Panc1 (cell line): ENCODE measurements around the gene SLC38A4. TPM values are rescaled to one million over a fixed set of nuclear protein-coding genes. Genes with fewer than 3 reads are reported as not detected.
"Not testable (repeated sequence)": the region's sequence is repeated elsewhere in the genome, so short reads cannot be mapped to it uniquely, and the experiment has no call there.

Source experiments
- ATAC-seq: fragments of 200-7000 bp; cut with Tn5 transposase; 2 replicates; pipeline ENCODE4 v1.9.1; 2020; ENCODE audit warnings: mild to moderate bottlenecking, moderate library complexity
- BruUV-seq: library from RNA; stranded (reverse); fragments of 400-500 nt; replicated peaks from 2 replicates; lab custom pipeline; 2021; lab: Mats Ljungman, UMichigan
- CTCF ChIA-PET: fragments of 300-600 bp; sonication (Branson Sonifier 250); formaldehyde crosslinking; loops from one replicate; lab custom pipeline; 2022; ENCODE audit warnings: antibody characterized with exemption; lab: Charles Lee
- POLR2A ChIA-PET: fragments of 300-600 bp; sonication (Branson Sonifier 250); formaldehyde crosslinking; loops from one replicate; lab custom pipeline; 2022; ENCODE audit warnings: antibody characterized with exemption; lab: Charles Lee
- DNase-seq: peaks from one replicate; pipeline ENCODE4 v3.0.0-alpha.2; 2010; ENCODE audit warnings: low read depth, low spot score
- H3K27ac ChIP-seq: 2 replicates; pipeline ENCODE4 v1.5.1; 2011; ENCODE audit warnings: mild to moderate bottlenecking, low read length, inconsistent platforms
- H3K27me3 ChIP-seq: fragments of 200-500 bp; sonication (Bioruptor generic); 2 replicates; pipeline ENCODE4 v1.6.0; 2014; ENCODE audit warnings: low read length, inconsistent platforms; ENCODE audit not compliant: control insufficient read depth, insufficient read depth
- H3K36me3 ChIP-seq: fragments of 200-500 bp; sonication (Bioruptor generic); 2 replicates; pipeline ENCODE4 v1.5.1; 2014; ENCODE audit warnings: inconsistent platforms, mild to moderate bottlenecking, low read length, moderate library complexity; ENCODE audit not compliant: control insufficient read depth, insufficient read depth
- H3K4me1 ChIP-seq: 2 replicates; pipeline ENCODE4 v1.5.1; 2011; ENCODE audit warnings: inconsistent platforms, mild to moderate bottlenecking, low read length, moderate library complexity; ENCODE audit not compliant: control insufficient read depth, insufficient read depth
- H3K4me3 ChIP-seq, 2 experiments: 2 replicates each; pipeline ENCODE4 v1.5.1; 2011 to 2012; ENCODE audit warnings: low read depth in 2 of 2, low read length in 2 of 2, mild to moderate bottlenecking in 2 of 2, inconsistent platforms in 1 of 2, moderate library complexity in 1 of 2
- H3K9me3 ChIP-seq: fragments of 200-500 bp; sonication (Bioruptor generic); 2 replicates; pipeline ENCODE4 v1.5.1; 2014; ENCODE audit warnings: low read depth, mild to moderate bottlenecking, inconsistent platforms, low read length, moderate library complexity; ENCODE audit not compliant: control insufficient read depth, insufficient read depth
- POLR2AphosphoS5 ChIP-seq: IDR thresholded peaks from 2 replicates; pipeline ENCODE4 v1.6.1; 2012; ENCODE audit warnings: mild to moderate bottlenecking, low read depth, low read length, moderate library complexity
- SIN3A ChIP-seq: IDR thresholded peaks from 2 replicates; pipeline ENCODE4 v1.6.1; 2012; ENCODE audit warnings: low read depth, mild to moderate bottlenecking, low read length, moderate library complexity, borderline replicate concordance; ENCODE audit not compliant: insufficient read depth
- TCF7L2 ChIP-seq: IDR thresholded peaks from 2 replicates; pipeline ENCODE4 v1.6.1; 2011; ENCODE audit warnings: mild to moderate bottlenecking, low read depth, low read length, inconsistent platforms
- in situ Hi-C: cut with HindIII; loops from 2 replicates; pipeline ENCODE4 v1.10.0; 2016; ENCODE audit warnings: low sequenced_read_pairs, low pct_unique_long_range_greater_than_20kb
- intact Hi-C: fragments of 100-400 bp; cut with micrococcal nuclease; formaldehyde crosslinking; loops from one replicate; pipeline ENCODE4 v1.10.0; 2022; ENCODE audit not compliant: unreplicated experiment
- total RNA-seq: library from RNA; stranded (reverse); gene quantifications from one replicate; pipeline ENCODE4 v1.2.1, GENCODE V29; 2021; ENCODE audit not compliant: unreplicated experiment
- TF ChIP-seq, protein P1 (sequence below), 2 experiments: IDR thresholded peaks; 2 replicates each; pipeline ENCODE4 v1.6.1; 2011 to 2012; ENCODE audit warnings: low read depth in 2 of 2, control low read depth in 1 of 2, low read length in 1 of 2, mild to moderate bottlenecking in 1 of 2, moderate library complexity in 1 of 2; ENCODE audit not compliant: insufficient read depth in 1 of 2
- TF ChIP-seq, protein P2 (sequence below): fragments of 450-650 bp; IDR thresholded peaks from 2 replicates; pipeline ENCODE4 v1.5.1; 2017; ENCODE audit warnings: mild to moderate bottlenecking

SLC38A4 gene
- total RNA-seq, 1 experiment from 2014 or later = 2.5 TPM

DNA sequence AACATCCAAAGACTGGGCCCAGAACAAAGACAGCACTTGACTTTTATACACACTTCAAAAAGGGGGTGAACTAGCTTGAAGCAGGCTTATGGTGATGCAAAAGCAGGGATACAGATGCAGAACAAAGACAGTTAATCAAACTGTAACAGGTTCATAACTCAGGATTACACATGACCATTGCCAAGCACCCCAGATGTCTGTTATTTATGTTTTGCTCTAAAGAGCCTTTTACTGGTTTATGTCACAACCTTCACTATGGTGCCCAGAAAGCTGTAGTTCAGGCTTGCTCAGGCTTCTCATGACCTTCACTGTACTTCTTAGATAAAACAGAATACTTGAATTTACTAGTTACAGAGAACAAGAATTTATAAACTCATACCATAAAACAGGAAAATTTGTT, 31.7 kb upstream of the SLC38A4 start:
- POLR2A ChIA-PET = no interaction called here
- ATAC-seq = no peak
- in situ Hi-C loops (no loop called here), intact Hi-C loops (no loop called here)
- no peaks in the 10 kb centered on the region for H3K36me3 ChIP-seq
- H3K27me3 ChIP-seq = no peaks in the 10 kb centered on the region
- H3K27ac ChIP-seq = no peak overlapping the region
- DNase-seq = no peak
- H3K4me3 ChIP-seq = no peak overlapping the region
- CTCF ChIA-PET = no interaction called here
- TF ChIP-seq, protein P1, sequence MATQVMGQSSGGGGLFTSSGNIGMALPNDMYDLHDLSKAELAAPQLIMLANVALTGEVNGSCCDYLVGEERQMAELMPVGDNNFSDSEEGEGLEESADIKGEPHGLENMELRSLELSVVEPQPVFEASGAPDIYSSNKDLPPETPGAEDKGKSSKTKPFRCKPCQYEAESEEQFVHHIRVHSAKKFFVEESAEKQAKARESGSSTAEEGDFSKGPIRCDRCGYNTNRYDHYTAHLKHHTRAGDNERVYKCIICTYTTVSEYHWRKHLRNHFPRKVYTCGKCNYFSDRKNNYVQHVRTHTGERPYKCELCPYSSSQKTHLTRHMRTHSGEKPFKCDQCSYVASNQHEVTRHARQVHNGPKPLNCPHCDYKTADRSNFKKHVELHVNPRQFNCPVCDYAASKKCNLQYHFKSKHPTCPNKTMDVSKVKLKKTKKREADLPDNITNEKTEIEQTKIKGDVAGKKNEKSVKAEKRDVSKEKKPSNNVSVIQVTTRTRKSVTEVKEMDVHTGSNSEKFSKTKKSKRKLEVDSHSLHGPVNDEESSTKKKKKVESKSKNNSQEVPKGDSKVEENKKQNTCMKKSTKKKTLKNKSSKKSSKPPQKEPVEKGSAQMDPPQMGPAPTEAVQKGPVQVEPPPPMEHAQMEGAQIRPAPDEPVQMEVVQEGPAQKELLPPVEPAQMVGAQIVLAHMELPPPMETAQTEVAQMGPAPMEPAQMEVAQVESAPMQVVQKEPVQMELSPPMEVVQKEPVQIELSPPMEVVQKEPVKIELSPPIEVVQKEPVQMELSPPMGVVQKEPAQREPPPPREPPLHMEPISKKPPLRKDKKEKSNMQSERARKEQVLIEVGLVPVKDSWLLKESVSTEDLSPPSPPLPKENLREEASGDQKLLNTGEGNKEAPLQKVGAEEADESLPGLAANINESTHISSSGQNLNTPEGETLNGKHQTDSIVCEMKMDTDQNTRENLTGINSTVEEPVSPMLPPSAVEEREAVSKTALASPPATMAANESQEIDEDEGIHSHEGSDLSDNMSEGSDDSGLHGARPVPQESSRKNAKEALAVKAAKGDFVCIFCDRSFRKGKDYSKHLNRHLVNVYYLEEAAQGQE (IDR thresholded peaks at IDR 0.05; ENCODE audit: insufficient read depth in 1 of 2, low read depth in 2 of 2, low read length in 1 of 2) = no peak
- TF ChIP-seq POLR2AphosphoS5 = no peak
- no peak for TF ChIP-seq SIN3A
- TF ChIP-seq, protein P2, sequence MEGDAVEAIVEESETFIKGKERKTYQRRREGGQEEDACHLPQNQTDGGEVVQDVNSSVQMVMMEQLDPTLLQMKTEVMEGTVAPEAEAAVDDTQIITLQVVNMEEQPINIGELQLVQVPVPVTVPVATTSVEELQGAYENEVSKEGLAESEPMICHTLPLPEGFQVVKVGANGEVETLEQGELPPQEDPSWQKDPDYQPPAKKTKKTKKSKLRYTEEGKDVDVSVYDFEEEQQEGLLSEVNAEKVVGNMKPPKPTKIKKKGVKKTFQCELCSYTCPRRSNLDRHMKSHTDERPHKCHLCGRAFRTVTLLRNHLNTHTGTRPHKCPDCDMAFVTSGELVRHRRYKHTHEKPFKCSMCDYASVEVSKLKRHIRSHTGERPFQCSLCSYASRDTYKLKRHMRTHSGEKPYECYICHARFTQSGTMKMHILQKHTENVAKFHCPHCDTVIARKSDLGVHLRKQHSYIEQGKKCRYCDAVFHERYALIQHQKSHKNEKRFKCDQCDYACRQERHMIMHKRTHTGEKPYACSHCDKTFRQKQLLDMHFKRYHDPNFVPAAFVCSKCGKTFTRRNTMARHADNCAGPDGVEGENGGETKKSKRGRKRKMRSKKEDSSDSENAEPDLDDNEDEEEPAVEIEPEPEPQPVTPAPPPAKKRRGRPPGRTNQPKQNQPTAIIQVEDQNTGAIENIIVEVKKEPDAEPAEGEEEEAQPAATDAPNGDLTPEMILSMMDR = no peak
- TF ChIP-seq TCF7L2 = no peak
- H3K9me3 ChIP-seq = peaks cover 33% of the 10 kb centered on the region; the same call in 1 of the 2 replicates
- BruUV-seq = no TSS peak
- no peaks in the 10 kb centered on the region for H3K4me1 ChIP-seq

DNA sequence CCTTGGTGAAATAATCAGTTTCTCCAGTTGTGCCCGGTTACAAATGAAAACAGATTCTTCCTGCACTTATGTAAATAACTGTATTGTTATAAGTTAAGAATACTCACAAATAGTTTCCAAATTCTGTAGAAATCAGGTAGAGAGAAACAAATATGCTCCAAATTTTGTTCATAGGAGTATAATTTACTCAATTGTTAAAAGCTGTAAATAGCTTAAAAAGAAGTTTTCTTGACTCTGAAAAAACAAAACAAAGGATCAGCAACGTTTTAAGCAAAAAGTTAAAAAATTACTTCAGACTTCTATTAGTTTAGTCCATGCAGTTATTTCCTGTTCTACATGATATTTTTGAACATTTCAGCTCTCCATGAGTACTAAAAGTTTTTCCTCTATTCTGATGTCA, 30.0 kb upstream of the SLC38A4 start:
- no peak overlapping the region for H3K4me3 ChIP-seq
- CTCF ChIA-PET = no interaction called here
- DNase-seq = no peak
- BruUV-seq = no TSS peak
- no peak overlapping the region for H3K27ac ChIP-seq
- POLR2A ChIA-PET = no interaction called here
- intact Hi-C loops = no loop called here
- TF ChIP-seq SIN3A = no peak
- no peak for TF ChIP-seq TCF7L2
- no peak for TF ChIP-seq POLR2AphosphoS5
- TF ChIP-seq, protein P2 = no peak
- TF ChIP-seq, protein P1 (IDR thresholded peaks at IDR 0.05; ENCODE audit: insufficient read depth in 1 of 2, low read depth in 2 of 2, low read length in 1 of 2) = no peak
- no peak for ATAC-seq
- H3K36me3 ChIP-seq = no peaks in the 10 kb centered on the region
- H3K27me3 ChIP-seq = no peaks in the 10 kb centered on the region
- H3K4me1 ChIP-seq = no peaks in the 10 kb centered on the region
- H3K9me3 ChIP-seq = peaks cover 33% of the 10 kb centered on the region; the same call in 1 of the 2 replicates
- in situ Hi-C loops = no loop called here

DNA sequence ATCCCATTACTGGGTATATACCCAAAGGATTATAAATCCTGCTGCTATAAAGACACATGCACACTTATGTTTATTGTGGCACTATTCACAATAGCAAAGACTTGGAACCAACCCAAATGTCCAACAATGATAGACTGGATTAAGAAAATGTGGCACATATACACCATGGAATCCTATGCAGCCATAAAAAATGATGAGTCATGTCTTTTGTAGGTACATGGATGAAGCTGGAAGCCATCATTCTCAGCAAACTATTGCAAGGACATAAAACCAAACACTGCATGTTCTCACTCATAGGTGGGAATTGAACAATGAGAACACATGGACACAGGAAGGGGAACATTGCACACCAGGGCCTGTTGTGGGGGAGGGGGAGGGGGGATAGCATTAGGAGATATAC, 28.4 kb upstream of the SLC38A4 start:
- H3K9me3 ChIP-seq = peaks cover 29% of the 10 kb centered on the region; the same call in 1 of the 2 replicates
- POLR2A ChIA-PET, ATAC-seq, intact Hi-C loops, CTCF ChIA-PET, BruUV-seq, H3K36me3 ChIP-seq, H3K27me3 ChIP-seq, in situ Hi-C loops, DNase-seq, H3K4me1 ChIP-seq, H3K4me3 ChIP-seq, H3K27ac ChIP-seq: not testable (repeated sequence)

DNA sequence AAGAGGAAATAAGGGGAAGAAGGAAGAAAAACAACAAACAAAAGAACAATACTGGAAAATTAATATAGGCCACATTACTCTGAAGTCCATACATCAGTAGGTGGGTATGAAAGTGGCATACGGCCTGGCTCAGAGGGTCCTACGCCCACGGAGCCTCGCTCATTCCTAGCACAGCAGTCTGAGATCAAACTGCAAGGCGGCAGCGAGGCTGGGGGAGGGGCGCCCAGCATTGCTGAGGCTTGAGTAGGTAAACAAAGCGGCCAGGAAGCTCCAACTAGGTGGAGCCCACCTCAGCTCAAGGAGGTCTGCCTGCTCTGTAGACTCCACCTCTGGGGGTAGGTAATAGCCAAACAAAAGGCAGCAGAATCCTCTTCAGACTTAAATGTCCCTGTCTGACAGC, 23.0 kb upstream of the SLC38A4 start:
- DNase-seq, H3K4me3 ChIP-seq, H3K27me3 ChIP-seq, CTCF ChIA-PET, intact Hi-C loops, ATAC-seq, in situ Hi-C loops, POLR2A ChIA-PET, H3K27ac ChIP-seq, H3K4me1 ChIP-seq, BruUV-seq, H3K36me3 ChIP-seq, H3K9me3 ChIP-seq: not testable (repeated sequence)
